Stimulated activated CD8-positive, alpha-beta memory T cell treated with anti-CD3 and anti-CD28 coated beads, Interleukin-15, amount 100 ng/mL, for 1 hour (primary cell): ENCODE results near the gene RNF166.

ENCODE experiments used
- DNase-seq: peaks from one replicate; pipeline ENCODE4 v3.0.0-alpha.2; 2020; ENCODE audit warnings: low read depth

Gene RNF166

DNA sequence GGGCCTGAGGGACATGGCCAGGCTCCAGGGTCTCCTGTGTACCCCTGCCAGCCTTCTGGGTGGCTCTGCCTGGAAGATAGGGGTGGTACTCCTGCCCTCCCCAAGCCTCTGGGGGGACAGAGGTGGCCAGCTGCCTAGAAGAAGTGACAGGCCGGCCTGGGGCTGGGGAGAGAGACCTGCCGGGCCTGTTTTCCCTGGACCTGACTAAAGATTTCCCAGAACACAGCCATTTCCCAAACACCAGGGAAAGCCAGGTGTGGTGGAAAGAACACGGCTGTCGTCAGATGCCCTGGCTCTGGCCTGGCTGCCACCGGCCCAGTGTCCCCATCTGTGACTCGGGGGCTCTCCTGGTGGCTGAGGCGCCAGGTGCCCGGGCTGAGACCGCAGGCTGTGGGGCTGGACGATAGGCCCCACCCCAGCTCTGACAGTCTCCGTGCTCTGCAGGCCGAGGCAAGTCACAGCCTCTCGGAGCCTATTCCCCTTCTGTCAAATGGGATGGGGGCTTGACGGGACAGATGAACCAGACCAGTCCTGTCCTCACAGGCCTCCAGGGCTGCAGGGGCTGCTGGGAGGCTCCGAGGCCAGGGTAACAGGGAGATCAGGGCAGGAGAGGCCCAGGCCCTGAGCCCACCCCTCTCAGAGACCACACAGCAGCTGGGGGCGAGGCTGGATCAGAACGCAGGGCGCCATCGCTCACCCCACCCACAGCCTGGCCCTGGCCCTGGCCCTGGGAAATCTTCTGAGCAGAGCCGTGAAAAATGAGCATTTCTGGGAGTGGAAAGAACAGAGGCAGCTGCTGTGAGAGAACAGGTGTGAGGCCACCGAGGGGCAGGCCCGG lies 33.1 kb upstream of the RNF166 start:
- DNase-seq = no peak

DNA sequence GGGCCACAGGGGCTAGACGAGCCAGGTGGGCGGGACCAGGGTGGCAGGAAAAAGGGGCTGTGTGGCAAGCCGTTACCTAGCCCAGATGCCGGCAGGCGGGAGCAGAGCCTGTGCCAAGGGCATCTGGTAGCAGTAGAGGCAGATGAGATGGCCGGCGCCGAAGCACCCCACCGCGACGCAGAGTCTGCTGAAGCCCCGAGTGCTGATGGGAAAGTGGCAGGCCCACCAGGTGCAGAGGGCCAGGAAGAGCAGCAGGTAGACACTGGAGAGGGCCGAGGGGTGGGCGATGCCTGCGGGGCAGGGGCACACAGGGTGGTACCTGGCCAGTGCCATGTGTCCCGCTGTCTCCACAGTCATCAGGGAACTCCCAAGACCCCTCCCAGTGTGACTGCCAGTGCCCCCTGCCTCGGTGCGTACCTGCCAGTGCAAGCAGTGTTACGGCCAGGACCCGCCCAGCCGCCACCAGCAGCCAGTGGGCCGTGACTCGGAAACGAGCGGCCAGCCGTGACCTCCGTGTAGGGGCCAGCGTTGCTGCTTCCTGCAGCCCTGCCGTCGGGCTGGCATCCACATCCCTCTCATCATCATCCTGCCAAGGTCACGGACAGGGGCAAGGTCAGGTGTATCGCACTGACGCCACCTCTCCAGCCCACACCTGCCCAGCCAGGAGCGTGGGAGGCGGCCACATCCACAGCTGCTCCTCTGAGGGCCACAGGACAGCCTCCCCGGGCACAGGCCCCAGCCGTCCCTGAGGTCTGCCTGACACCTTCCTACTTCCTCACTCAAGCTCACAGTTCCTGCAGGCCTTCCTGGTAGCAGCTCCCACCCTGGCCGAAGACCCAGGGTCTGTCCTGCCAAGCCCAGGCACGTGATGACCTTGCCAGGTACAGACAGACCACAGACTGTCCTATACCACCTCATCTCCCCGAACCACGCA lies 32.2 kb upstream of the RNF166 start:
- no peak for DNase-seq

DNA sequence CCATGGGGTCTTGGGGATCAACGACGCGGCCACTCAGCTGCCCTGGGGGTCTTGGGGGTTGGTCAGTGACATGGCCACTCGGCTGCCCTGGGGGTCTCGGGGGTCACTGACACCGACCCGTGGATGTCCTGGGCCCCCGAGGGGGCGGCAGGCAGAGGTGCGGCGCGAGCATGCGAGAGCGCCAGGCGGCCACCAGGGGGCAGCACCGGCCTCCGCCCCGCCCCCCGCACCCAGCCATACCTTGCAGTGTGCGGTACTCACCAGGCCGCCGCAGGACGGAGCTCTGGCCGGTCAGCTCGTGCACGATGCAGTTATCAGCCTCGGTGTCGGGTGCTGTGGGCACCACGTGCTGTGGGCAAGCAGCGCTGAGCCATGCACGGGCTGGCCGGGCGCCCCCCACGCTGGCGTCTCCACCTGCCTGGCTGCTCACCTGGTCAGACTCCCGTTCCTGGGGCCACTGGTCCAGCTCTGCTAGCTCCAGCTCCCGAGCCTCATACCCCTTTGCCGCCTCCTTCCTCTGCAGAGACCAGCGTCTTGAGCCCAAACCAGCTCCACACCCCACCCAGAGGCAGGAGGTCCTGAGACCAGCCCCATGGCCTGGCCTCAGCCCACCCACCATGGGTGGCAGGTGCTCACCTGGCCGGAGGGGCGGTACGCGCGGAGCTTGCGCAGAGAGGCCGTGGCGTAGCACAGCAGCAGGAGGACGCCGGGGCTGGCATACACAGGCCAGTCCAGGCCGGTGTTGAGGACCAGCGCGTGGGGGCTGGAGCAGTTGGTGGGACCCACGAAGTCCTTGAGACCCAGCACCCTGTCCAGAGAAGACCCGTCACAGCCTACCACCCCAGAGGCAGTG lies 31.3 kb upstream of the RNF166 start:
- DNase-seq = peak; percentile 24

DNA sequence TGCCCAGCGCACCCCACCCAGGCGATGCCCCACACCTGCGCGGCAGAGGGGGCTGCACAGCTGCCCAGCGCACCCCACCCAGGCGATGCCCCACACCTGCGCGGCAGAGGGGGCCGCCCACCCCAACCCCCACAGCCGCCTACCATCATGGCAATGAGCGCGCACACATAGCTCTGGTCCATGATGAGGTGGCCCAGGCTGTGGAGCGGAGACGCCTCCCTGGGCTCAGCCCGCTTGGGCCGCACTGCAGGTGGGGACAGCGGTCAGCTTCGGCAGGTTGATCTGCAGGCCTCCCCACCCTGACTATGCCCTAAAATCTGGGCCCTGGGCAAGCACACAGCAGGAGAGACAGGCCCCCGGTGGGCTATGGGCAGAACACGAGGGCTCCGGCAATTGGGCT lies 30.3 kb upstream of the RNF166 start:
- DNase-seq = no peak

DNA sequence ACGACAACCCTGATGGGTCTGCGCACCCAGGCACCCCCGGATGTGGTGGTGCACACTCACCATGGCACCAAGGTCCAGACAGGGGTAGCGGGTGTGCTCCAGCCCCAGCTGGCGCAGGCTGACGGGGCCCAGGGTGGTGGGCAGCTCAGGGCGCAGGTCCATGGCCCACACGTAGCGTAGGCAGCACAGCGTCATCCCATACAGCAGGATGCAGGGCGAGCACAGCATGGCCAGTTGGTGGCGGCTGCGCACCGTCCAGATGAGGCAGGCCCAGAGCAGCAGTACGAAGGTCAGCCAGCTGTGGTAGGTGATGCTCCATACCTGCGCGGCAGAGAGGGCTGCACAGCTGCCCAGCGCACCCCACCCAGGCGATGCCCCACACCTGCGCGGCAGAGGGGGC lies 29.9 kb upstream of the RNF166 start:
- no peak for DNase-seq

DNA sequence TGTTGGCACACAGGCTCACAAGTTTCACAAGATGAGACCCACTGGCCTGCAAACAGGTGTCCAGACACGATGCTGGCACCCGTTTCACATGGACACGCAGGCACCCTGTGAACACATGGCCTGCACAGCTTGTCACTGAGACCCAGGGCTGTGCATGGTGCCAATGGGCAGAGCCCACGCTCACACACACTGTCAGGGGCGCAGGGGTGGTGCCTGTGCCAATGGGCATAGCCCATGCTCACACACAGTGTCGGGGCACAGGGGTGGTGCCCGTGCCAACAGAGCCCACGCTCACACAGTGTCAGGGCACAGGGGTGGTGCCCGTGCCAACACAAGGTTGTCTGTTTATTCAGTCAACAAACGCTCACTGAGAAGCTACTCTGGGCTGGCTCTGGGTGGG lies 29.4 kb upstream of the RNF166 start:
- no peak for DNase-seq

DNA sequence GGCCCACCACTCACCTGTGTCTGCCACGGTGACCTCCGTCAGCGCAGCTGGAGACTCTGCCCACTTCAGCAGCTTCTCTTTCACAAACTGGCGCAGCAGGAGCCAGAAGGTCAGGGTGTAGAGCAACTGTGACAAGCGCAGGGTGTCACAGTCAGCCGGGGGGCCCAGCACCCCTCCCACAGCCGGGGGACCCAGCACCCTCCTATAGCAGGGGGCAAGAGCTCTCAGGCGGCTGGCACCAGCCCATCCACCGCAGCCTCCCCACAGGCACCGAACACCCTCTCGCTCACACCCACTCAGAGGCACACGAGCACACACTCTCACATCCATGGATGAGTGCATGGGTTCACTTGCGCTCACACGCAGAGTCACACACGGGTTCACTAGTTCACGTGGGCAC lies 28.9 kb upstream of the RNF166 start:
- no peak for DNase-seq

DNA sequence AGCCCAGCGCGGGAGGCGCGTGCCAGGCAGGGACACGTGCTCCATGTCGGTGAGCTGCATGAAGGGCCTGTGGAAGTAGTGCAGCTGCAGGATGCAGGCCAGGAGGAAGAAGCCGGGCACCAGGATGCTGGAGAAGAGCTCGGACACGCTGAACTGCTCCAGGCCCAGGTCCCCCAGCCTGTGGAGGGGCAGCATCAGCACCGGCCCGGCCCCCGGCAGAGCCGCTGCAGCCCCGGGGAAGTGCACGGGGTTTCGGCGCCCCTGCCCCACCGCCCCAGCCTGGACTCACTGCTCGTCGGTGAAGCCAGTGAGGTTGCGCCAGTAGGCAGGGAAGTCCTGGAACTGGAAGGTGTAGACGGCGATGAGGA lies 28.1 kb upstream of the RNF166 start:
- no peak for DNase-seq

DNA sequence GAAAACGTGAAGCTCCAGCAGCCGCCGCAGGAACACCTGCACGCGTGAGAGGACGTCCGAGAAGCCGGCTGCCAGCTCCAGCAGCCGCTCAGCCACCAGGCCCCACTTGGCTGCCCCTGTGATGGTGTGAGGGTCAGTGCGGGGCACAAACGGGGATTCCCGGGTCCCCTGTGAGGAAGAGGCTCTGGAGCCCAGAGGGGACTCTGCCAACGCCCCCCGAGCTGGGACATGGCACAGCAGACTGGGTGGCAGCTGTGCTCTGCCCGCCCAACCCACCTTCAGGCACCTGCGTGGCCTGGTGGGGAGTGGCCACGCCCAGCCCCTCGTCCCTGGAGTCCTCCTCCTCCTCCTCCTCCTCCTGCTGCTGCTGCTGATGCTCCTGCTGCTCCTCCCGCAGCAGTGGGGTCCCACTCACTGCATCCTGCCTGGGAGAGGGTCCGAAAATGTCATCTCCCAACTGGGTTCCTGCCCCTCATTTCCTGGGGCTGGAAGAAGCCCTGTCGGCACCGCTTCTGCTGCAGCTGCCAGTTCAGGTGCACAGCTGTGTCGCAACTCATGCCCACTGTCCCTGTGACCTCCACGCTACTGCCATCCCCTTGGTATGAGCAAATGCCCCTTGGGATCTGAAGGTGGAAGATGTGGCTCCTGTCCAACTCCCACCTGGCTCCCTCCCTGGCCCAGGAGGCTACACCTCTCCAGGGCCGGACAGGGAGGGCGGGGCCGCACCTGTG lies 27.6 kb upstream of the RNF166 start:
- no peak for DNase-seq

DNA sequence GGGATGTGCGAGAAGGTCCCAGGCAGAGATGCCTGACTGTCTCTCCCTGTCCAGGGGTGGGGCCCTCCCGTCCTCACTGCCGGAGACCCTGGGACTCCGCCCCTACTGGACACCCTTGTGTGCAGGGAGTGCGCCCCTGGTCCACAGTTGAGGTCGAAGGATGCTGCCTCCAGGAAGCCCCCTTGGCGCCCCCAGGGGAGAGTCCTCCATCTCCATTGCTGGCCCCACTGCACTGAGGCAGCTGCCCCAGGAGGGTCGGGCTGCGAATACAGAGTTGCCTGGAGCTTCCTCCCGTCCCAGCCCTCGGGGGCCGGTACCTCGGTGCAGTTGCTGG lies 26.7 kb upstream of the RNF166 start:
- DNase-seq = no peak

DNA sequence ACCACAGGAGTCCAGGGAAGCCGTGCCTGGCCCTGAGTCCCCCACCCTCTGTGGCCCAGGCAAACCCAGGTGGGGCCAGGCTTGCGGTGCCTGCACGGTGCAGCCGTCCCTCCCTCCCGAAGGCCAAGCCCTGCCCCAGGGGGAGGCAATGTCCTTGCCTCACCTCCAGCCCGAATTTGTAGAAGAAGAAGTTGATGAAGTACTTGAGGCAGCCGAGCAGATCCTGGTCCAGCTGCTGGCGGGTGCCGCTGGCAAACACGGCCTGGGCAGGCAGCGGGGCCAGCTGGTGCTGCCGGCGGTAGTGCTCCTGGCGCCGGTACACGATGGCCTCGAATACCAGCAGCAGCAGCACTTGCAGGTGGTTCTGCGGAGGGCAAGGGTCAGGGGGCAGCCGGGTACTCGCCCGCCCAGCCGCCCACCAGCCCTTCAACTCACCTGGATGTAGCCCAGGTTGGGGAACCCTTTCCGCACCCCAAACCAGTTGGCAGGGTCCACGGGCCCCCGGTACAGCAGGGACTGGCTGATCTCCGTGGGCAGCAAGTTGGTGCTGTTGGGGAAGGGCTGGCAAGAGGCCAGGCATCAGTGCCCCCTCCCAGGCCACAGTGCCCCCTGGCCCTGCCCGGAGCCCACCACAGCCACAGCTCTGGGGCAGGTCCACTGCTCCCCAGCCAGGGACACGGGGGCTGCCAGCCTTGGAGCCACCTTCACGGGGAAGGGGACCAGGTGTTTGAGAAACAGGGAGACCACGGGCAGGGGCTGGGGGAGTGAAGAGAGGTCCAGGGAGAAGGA lies 26.2 kb upstream of the RNF166 start:
- no peak for DNase-seq

DNA sequence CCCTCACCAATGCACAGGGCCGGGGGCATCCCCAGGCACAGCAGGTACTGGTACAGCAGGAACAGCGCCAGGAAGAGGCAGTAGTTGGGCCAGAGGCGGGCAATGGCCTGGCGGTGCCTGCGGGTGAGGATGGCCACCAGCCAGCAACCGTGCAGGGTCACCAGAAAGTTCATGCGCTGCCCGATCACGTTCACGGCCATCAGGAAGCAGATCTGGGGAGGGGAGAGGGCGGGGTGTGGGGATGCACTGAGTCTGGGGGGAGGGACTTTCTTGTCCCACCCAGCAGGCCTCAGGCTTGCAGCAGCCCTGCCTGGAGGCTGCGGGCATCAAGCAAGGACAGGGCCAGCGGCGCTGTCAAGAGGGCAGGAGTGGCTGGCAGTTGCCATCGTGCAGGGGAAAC lies 25.5 kb upstream of the RNF166 start:
- DNase-seq = no peak

DNA sequence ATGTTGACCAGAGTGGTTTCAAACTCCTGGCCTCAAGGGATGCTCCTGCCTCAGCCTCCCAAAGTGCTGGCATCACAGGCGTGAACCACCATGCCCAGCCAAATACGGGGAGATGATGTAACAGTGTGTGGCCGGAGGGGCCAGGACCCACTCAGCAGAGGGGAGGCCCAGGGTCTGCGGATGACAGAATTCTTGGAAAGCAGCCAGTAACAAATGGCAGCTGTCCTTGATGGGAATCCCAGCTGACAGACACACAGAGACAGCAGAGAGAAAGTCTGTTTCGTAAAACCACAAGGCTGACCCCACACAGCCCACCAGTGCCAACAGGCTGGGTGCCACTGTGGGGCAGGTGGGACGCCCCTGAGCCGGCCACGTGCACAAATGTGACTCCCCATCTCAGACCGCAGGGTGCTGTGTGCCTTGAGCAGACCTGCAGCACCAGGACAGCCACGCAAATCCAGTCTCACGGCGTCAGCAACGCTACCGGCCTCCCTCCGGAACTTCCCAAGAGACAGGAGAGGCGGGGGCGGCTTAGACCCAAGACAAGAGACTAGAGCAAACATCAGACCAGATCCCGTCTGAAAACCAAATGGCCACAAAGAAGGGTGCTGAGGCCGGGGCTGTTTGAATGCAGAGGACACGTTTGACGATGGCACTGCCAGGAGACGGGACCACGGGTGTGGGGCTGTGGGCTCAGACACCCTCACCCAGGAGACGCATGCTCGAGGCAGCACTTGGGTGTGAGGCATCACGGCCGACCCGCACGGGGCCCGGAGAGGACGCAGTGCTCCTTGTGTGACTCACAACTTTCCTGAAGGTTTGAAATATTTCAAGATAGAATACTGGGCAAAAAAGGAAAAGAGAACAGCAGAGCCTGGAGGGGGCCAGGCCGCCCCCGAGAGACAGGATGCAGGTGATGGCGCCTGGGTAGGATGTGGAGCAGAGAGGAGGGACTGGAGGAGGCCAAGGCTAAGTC lies 24.7 kb upstream of the RNF166 start:
- DNase-seq = no peak

DNA sequence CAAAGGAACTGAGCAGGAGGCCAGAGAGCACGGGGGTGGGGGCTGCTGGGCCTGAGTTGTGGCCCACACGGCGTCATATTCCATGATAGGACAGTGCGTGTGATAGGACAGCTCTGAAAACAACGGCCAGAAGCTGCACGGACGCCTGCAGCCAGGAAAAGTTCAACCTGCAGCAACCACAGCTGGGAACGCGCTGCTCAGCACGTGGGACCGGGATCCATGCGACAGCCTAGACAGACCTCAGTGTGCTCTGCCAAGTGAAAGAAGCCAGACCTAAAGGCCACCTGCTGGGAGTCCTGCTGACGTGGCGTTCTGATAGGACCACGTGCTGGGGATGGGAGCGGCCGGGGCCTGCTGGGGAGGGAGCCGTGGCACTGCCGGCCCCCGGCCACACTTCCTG lies 21.7 kb upstream of the RNF166 start:
- DNase-seq = no peak

DNA sequence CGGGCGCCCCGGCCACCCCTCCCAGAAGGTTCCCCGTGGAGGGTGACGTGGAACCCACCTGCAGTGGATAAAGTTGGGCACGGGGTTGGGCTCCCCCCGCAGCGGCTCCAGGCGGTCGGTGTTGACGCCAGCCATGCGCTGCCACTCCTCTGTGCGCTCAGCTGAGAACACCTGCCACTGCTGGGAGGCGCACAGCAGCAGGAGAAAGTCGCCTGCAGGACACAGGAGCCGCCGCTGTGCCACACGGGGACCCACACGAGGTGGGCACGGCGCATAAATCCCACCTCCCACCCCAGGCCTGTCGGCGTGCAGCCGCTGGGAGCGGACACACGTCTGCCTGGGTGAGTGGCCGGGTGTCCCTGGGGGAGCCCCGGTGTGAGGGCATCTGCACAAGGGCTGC lies 20.8 kb upstream of the RNF166 start:
- no peak for DNase-seq

DNA sequence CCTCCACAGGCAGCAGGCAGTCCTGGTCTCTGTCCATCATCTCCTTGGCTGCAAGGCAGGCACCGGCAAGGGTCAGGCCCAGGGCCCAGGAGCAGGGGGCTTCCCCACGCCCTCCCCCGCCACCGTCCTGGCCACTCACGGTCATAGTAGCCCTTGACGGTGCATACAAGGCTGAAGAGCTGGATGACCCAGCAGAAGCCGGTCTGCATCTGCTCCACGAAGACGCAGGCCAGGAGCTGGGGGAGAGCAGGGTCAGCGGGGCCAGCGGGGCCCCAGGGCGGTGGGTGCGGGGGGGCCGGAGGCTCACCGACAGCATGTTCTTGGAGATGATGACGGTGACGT lies 20.2 kb upstream of the RNF166 start:
- DNase-seq = no peak

DNA sequence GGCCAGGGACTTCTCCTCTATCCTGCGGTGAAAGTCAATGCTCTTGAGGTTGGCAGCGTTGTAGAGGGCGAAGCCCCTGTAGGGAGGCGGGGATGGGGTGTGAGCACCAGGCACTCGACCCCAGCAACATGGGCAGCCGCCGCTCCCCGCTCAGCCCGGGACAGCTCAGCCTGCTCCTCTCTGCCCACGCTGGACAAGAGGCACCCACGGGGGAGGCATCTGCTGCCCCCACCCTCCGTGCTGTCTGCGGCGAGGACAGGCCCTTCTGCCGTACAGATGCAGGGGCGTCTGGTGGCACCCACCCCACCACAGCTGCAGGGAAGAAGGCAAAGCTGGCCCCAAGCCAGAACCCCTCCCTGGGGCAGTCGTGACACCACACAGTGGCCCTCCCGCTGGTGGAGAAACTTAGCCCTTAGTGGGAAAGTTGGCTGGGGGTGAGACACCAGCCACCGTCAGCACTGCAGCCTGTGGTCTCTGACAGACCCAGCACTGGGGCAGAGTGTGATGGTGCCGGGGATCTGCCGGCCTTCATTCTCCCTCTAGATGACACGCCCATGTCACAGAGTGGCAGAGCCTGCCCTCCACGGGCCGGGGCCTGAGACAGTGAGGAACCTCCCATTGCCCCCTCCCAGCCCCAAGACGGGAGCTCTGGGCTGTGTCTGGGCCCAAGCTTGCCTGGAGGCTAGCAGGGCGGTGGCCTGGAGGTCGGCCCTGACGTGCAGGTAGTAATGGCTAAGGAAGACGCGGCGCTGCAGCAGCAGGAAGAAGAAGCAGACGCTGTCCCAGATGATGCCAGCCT lies 19.6 kb upstream of the RNF166 start:
- no peak for DNase-seq

DNA sequence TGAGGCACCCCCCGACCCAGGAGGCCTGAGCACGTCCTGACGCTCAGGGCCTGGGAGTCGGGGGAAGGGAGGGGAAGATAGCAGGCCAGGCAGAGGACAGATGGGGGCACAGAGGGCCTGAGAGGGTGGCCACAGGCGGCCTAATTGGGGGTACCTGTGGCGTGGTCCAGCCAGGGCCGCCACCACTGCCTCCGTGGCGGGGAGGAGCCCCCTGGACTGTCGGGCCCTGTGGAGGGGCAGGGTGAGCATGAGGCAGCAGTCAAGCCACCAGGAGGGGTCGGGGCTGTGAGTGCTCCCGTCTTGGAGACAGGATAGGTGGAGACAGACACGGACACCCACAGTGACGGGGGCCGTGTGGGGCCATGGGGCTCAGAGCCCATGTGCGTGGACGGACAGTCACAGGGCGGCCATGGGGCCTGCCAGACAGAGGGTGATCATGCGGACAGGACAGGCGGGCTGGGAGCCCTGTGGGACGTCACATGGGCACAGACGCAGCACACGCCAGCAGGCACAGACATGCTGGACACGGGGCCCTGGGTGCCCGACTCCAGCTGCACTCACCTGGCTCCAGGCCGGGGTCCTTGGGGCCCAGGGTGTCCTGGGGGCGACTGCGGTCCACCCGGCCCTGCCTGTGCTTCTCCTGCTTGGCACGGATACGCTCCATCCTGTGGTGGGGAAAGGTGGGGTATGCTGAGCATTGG lies 18.8 kb upstream of the RNF166 start:
- no peak for DNase-seq
